Sigmoid colon (tissue), 7 donors: Measurements from ENCODE around the gene ENTHD1. TPM values are rescaled to one million over a fixed set of nuclear protein-coding genes. Genes with fewer than 3 reads are reported as not detected.

Source experiments
- DNase-seq: peaks from one replicate; pipeline ENCODE4 v3.0.0-alpha.2; 2019
- H3K27ac ChIP-seq, 4 donors: fragments of 200-600 bp; sonication (generic); one replicate each; pipeline ENCODE4 v1.5.1; 2016 to 2019; ENCODE audit warnings: mild to moderate bottlenecking in 1 of 4
- H3K27me3 ChIP-seq, 3 donors: fragments of 200-600 bp; sonication (generic); one replicate each; pipeline ENCODE4 v1.5.1; 2019; ENCODE audit warnings: mild to moderate bottlenecking in 1 of 3
- H3K36me3 ChIP-seq, 4 donors: fragments of 200-600 bp; sonication (generic); one replicate each; pipeline ENCODE4 v1.5.1; 2016 to 2019
- H3K4me1 ChIP-seq, 4 donors: fragments of 200-600 bp; sonication (generic); one replicate each; pipeline ENCODE4 v1.5.1; 2017 to 2019
- H3K4me3 ChIP-seq, 4 donors: fragments of 200-600 bp; sonication (generic); one replicate each; pipeline ENCODE4 v1.5.1; 2017 to 2019; ENCODE audit warnings: mild to moderate bottlenecking in 2 of 4, moderate library complexity in 1 of 4
- H3K9me3 ChIP-seq, 4 donors: fragments of 200-600 bp in 3 of 4; sonication (generic) in 3 of 4; one replicate each; pipeline versions ENCODE4 v1.5.1 to v1.6.1; 2013 to 2019
- EP300 ChIP-seq, 4 donors: sonication (generic); formaldehyde crosslinking; IDR thresholded peaks; one replicate each; pipeline ENCODE4 v1.6.1; 2017; ENCODE audit warnings: antibody characterized with exemption in 4 of 4
- POLR2A ChIP-seq, 2 donors: fragments of 450-650 bp; IDR thresholded peaks; one replicate each; pipeline ENCODE4 v1.6.1; 2016; ENCODE audit warnings: antibody characterized with exemption in 2 of 2, mild to moderate bottlenecking in 2 of 2, moderate library complexity in 2 of 2
- POLR2AphosphoS5 ChIP-seq, 4 donors: sonication (generic); formaldehyde crosslinking; IDR thresholded peaks; one replicate each; pipeline ENCODE4 v1.6.1; 2017; ENCODE audit warnings: antibody characterized with exemption in 4 of 4
- whole genome bisulfite sequencing, 2 donors: extraction: QIAGEN DNeasy Blood & Tissue Kit; methylation state at CpG; one replicate each; pipeline ENCODE4 v1.1.7; 2013; 5-methylcytosine and 5-hydroxymethylcytosine counted together
- intact Hi-C: fragments of 100-400 bp; cut with DNase I; formaldehyde crosslinking; loops from one replicate; pipeline ENCODE4 v1.15.1; 2023
- polyA plus RNA-seq, 3 donors: library from polyadenylated mRNA; stranded (reverse); fragments of 200-250 nt; gene quantifications; one replicate each; pipeline ENCODE4 v1.2.3, GENCODE V29; 2013
- total RNA-seq, 4 donors: library from RNA; depleted of rRNA; stranded (reverse); fragments of >200 nt; gene quantifications; one replicate each; pipeline ENCODE4 v1.1.0, GENCODE V29; 2016
- TF ChIP-seq, protein P1 (sequence below), 4 experiments: fragments of 450-650 bp in 3 of 4; fragments of 200-600 bp in 1 of 4; IDR thresholded peaks; one replicate each; pipeline ENCODE4 v1.5.1; 2016 to 2019; ENCODE audit warnings: antibody characterized with exemption in 4 of 4, mild to moderate bottlenecking in 3 of 4, moderate library complexity in 2 of 4
- donor health status: healthy with polysubstance abuse.
- donor health status: Bipolar disorder and iron deficiency.
- donor health status: healthy.

ENTHD1 gene
- total and polyA plus RNA-seq, 7 donors, result 0.09 TPM; not detected in 6

GRCh38 chr22:39718206-39718605 lies 175.4 kb downstream of the ENTHD1 start:
- Histone ChIP-seq H3K36me3 (no peaks in the 10 kb centered on the region), H3K27me3 (peaks cover 0 to 7% (median 0%) of the 10 kb centered on the region in 3 donors), H3K27ac (no peak overlapping the region), H3K4me1 (no peaks in the 10 kb centered on the region), H3K9me3 (no peaks in the 10 kb centered on the region), H3K4me3 (no peak overlapping the region)
- 27 to 76% methylated on average over 7 of the region's 7 CpGs for WGBS, 2 donors
- DNase-seq, result no peak
- intact Hi-C loops, result no loop called here
- TF ChIP-seq EP300 (IDR thresholded peaks at IDR 0.05), result no peak
- TF ChIP-seq POLR2AphosphoS5 (IDR thresholded peaks at IDR 0.05), result no peak
- TF ChIP-seq, protein P1, sequence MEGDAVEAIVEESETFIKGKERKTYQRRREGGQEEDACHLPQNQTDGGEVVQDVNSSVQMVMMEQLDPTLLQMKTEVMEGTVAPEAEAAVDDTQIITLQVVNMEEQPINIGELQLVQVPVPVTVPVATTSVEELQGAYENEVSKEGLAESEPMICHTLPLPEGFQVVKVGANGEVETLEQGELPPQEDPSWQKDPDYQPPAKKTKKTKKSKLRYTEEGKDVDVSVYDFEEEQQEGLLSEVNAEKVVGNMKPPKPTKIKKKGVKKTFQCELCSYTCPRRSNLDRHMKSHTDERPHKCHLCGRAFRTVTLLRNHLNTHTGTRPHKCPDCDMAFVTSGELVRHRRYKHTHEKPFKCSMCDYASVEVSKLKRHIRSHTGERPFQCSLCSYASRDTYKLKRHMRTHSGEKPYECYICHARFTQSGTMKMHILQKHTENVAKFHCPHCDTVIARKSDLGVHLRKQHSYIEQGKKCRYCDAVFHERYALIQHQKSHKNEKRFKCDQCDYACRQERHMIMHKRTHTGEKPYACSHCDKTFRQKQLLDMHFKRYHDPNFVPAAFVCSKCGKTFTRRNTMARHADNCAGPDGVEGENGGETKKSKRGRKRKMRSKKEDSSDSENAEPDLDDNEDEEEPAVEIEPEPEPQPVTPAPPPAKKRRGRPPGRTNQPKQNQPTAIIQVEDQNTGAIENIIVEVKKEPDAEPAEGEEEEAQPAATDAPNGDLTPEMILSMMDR (IDR thresholded peaks at IDR 0.05), result no peak
- TF ChIP-seq POLR2A (IDR thresholded peaks at IDR 0.05), result no peak

GRCh38 chr22:39717099-39717498 lies 176.5 kb downstream of the ENTHD1 start:
- TF ChIP-seq, protein P1 (IDR thresholded peaks at IDR 0.05), result no peak
- no peak for TF ChIP-seq EP300 (IDR thresholded peaks at IDR 0.05)
- no peak for TF ChIP-seq POLR2A (IDR thresholded peaks at IDR 0.05)
- no peak for TF ChIP-seq POLR2AphosphoS5 (IDR thresholded peaks at IDR 0.05)
- Histone ChIP-seq H3K27me3 (no peaks in the 10 kb centered on the region), H3K27ac (no peak overlapping the region), H3K9me3 (no peaks in the 10 kb centered on the region), H3K4me3 (no peak overlapping the region), H3K4me1 (no peaks in the 10 kb centered on the region), H3K36me3 (no peaks in the 10 kb centered on the region)
- intact Hi-C loops, result no loop called here
- 86 to 87% methylated on average over 8 of the region's 8 CpGs for WGBS, 2 donors
- no peak for DNase-seq

DNA sequence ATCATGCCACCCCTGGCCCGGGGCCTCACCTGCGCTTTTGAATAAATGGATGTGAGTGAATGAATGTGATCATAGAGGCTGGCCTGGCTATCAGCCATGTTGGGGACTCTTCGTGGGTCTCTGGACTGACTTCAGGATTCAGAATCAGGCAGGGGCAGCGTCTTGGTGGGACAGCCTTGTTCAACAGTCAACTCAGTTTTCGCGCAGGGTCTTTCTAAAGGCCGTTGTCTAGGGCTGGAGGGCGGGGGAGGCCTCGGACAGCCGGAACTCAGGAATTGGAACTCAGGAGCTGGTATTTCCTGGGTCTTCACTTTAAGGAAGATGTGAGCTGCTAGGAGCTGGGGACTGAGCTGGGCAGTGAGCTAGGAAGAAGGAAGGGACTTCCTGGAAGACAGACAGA lies 177.0 kb downstream of the ENTHD1 start:
- no peak overlapping the region for H3K27ac ChIP-seq
- no peaks in the 10 kb centered on the region for H3K36me3 ChIP-seq
- TF ChIP-seq, protein P1 (IDR thresholded peaks at IDR 0.05), result no peak
- TF ChIP-seq EP300 (IDR thresholded peaks at IDR 0.05) (no peak), POLR2A (IDR thresholded peaks at IDR 0.05) (no peak), POLR2AphosphoS5 (IDR thresholded peaks at IDR 0.05) (no peak)
- no peak overlapping the region for H3K4me3 ChIP-seq
- H3K9me3 ChIP-seq, result no peaks in the 10 kb centered on the region
- intact Hi-C loops, result no loop called here
- H3K27me3 ChIP-seq, result peaks cover 0 to 3% (median 0%) of the 10 kb centered on the region in 3 donors
- WGBS, 2 donors, result 89 to 93% methylated on average over 10 of the region's 10 CpGs
- no peaks in the 10 kb centered on the region for H3K4me1 ChIP-seq
- DNase-seq, result no peak

GRCh38 chr22:39715778-39716495 lies 177.6 kb downstream of the ENTHD1 start:
- no peak for DNase-seq
- H3K9me3 ChIP-seq, result no peaks in the 10 kb centered on the region
- H3K36me3 ChIP-seq, result no peaks in the 10 kb centered on the region
- 83 to 87% methylated on average over 25 of the region's 25 CpGs for whole genome bisulfite sequencing, 2 donors
- TF ChIP-seq, protein P1 (IDR thresholded peaks at IDR 0.05), result no peak
- TF ChIP-seq EP300 (IDR thresholded peaks at IDR 0.05), result no peak
- TF ChIP-seq POLR2A (IDR thresholded peaks at IDR 0.05), result no peak
- no peak for TF ChIP-seq POLR2AphosphoS5 (IDR thresholded peaks at IDR 0.05)
- intact Hi-C loops, result no loop called here
- no peak overlapping the region for H3K4me3 ChIP-seq
- no peaks in the 10 kb centered on the region for H3K4me1 ChIP-seq
- peaks cover 0 to 9% (median 0%) of the 10 kb centered on the region in 3 donors for H3K27me3 ChIP-seq
- H3K27ac ChIP-seq, result no peak overlapping the region
